ENCODE results near the gene CNN3.

CNN3 gene

DNA sequence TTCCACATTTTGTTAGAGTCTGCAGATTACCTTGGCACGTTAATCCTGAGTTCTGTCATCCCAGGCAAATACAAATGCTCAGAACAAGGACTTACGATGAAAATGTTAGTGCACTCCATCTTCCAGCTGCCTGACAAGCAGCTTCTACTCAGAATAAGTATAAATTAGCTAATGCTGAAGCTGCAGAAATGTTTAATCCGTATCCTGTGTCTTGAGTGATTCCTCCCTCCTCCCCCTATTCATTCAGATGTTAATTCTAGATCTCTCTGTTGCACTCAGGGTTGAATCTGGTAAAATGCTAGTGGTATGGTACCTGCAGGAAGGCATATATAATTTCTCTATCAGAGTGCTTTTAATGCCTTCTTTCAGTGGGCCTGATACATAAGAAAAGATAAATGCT, 39.8 kb downstream of the CNN3 start:
- no peak for DNase-seq (ENCODE audit: low read depth)
- H3K4me3 ChIP-seq (ENCODE audit: low read depth, low read length) = no peak overlapping the region
- TF ChIP-seq, protein P1, sequence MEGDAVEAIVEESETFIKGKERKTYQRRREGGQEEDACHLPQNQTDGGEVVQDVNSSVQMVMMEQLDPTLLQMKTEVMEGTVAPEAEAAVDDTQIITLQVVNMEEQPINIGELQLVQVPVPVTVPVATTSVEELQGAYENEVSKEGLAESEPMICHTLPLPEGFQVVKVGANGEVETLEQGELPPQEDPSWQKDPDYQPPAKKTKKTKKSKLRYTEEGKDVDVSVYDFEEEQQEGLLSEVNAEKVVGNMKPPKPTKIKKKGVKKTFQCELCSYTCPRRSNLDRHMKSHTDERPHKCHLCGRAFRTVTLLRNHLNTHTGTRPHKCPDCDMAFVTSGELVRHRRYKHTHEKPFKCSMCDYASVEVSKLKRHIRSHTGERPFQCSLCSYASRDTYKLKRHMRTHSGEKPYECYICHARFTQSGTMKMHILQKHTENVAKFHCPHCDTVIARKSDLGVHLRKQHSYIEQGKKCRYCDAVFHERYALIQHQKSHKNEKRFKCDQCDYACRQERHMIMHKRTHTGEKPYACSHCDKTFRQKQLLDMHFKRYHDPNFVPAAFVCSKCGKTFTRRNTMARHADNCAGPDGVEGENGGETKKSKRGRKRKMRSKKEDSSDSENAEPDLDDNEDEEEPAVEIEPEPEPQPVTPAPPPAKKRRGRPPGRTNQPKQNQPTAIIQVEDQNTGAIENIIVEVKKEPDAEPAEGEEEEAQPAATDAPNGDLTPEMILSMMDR (IDR thresholded peaks at IDR 0.05; ENCODE audit: low read depth, low read length) = no peak
- TF ChIP-seq MYC (IDR thresholded peaks at IDR 0.05; ENCODE audit: low read depth, low read length) (no peak), POLR2A (IDR thresholded peaks at IDR 0.05; ENCODE audit: extremely low read depth, insufficient read length) (no peak)
- TF ChIP-seq, protein P2, sequence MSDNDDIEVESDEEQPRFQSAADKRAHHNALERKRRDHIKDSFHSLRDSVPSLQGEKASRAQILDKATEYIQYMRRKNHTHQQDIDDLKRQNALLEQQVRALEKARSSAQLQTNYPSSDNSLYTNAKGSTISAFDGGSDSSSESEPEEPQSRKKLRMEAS (IDR thresholded peaks at IDR 0.05; ENCODE audit: low read depth, low read length) = no peak

DNA sequence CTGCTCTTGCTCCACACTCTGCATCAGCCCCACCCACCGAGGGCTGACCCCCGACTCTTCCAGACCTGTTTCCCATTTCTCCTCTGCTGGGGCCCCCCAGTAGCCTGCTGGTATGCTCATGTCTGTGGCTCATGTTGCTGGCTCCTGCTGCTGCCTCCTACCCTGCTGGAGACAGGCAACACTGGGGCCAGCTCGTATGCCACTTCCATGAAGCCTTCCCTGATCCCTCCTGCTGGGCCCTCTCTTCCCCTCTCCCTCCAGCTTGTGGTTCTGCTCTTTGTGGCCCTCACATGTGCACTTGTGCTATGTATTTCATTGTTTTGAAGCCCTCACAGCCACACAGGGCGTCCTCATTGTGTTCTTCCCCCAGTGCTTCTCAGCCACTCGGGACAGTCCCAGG, 40.5 kb downstream of the CNN3 start:
- no peak overlapping the region for H3K4me3 ChIP-seq (ENCODE audit: low read depth, low read length)
- no peak for DNase-seq (ENCODE audit: low read depth)
- TF ChIP-seq, protein P1 (IDR thresholded peaks at IDR 0.05; ENCODE audit: low read depth, low read length) = no peak
- TF ChIP-seq MYC (IDR thresholded peaks at IDR 0.05; ENCODE audit: low read depth, low read length) (no peak), POLR2A (IDR thresholded peaks at IDR 0.05; ENCODE audit: extremely low read depth, insufficient read length) (no peak)
- TF ChIP-seq, protein P2 (IDR thresholded peaks at IDR 0.05; ENCODE audit: low read depth, low read length) = no peak

DNA sequence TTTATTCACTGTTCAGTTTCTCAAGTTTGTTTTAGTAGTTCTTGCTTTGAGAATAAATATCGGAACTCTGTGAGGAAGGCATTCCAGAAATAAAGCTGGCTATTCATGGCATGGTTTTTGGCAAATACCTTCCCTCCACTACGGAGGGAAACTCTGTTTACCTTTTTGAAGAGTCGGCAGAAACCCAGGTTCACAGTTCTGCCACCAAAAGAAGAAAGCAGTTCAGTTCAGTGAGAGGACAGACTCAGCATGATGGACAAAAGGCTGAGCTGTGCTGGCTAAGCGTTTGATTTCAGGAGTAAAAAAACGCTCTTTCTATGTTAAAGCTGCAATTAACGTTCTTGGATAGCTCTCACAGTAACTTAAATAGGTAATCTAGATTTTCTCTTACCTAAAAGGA, 42.4 kb downstream of the CNN3 start:
- TF ChIP-seq, protein P2 (IDR thresholded peaks at IDR 0.05; ENCODE audit: low read depth, low read length) = no peak
- TF ChIP-seq MYC (IDR thresholded peaks at IDR 0.05; ENCODE audit: low read depth, low read length) (no peak), POLR2A (IDR thresholded peaks at IDR 0.05; ENCODE audit: extremely low read depth, insufficient read length) (no peak)
- TF ChIP-seq, protein P1 (IDR thresholded peaks at IDR 0.05; ENCODE audit: low read depth, low read length) = no peak
- DNase-seq (ENCODE audit: low read depth) = no peak
- no peak overlapping the region for H3K4me3 ChIP-seq (ENCODE audit: low read depth, low read length)

DNA sequence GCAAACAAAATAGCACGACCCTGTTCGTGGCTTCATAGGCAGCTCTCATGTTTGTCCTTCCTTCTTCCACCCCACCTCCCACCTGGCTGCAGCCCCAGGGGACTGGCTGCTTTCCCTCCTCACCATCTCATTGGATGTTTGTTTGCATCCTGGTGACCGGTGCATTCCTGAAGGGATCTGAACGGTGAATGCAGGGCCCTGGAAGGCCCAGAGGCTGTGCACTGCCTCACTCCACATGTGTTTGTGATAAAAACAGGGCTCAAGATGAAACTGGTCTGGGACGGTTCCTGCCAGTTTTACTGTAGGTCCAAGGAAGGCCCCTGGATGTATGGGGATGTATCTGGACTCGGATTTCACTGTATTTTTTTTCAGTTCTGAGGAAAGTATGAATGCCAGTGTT, 42.8 kb downstream of the CNN3 start:
- no peak for DNase-seq (ENCODE audit: low read depth)
- TF ChIP-seq, protein P1 (IDR thresholded peaks at IDR 0.05; ENCODE audit: low read depth, low read length) = no peak
- no peak for TF ChIP-seq POLR2A (IDR thresholded peaks at IDR 0.05; ENCODE audit: extremely low read depth, insufficient read length)
- TF ChIP-seq, protein P2 (IDR thresholded peaks at IDR 0.05; ENCODE audit: low read depth, low read length) = no peak
- no peak for TF ChIP-seq MYC (IDR thresholded peaks at IDR 0.05; ENCODE audit: low read depth, low read length)
- no peak overlapping the region for H3K4me3 ChIP-seq (ENCODE audit: low read depth, low read length)

DNA sequence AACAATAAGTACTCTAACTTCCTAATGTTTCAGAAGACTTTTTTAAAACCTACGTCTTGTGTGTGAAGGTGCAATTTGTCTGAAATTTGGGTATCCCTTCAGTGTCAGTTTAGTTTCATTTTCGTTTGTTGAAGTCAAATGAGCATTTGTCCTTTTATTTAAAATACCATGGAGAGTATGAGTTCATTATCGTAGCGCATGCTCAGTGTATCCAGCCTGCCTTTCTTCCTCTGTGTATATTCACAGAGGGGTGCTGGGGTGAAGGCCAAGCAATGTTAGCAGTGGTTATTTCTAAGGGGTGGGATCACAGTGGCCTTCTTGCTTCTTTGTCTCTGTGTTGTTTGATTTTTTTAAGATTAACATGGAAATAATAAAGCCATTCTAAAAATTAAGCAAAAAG, 43.2 kb downstream of the CNN3 start:
- DNase-seq (ENCODE audit: low read depth) = no peak
- H3K4me3 ChIP-seq (ENCODE audit: low read depth, low read length) = no peak overlapping the region

More for the DNA sequence above, 43.2 kb downstream of the CNN3 start:
- no peak for TF ChIP-seq POLR2A (IDR thresholded peaks at IDR 0.05; ENCODE audit: extremely low read depth, insufficient read length)
- TF ChIP-seq, protein P1 (IDR thresholded peaks at IDR 0.05; ENCODE audit: low read depth, low read length) = no peak
- TF ChIP-seq, protein P2 (IDR thresholded peaks at IDR 0.05; ENCODE audit: low read depth, low read length) = no peak
- TF ChIP-seq MYC (IDR thresholded peaks at IDR 0.05; ENCODE audit: low read depth, low read length) = no peak
